Measurements from ENCODE around the gene BMPR1B.

DNA sequence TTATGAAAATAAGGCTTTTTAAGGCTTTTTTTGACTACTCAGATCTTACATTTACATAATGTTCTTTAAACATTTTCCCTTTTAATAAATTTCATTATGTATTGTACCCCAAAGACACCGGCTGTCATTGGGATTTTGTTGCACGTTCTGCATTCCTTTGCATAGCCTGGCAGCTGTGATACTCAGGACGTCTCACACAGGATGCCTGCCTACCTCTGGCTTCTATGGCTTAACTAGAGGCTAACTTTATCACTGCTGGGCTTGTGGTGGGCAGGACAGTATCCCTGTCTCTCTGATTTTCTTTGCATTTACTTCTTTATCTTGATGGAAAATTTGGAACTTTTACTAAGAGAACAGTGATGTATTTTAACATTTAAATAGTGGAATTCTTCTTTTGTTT, 147.8 kb downstream of the BMPR1B start:
- TF ChIP-seq, protein P1, sequence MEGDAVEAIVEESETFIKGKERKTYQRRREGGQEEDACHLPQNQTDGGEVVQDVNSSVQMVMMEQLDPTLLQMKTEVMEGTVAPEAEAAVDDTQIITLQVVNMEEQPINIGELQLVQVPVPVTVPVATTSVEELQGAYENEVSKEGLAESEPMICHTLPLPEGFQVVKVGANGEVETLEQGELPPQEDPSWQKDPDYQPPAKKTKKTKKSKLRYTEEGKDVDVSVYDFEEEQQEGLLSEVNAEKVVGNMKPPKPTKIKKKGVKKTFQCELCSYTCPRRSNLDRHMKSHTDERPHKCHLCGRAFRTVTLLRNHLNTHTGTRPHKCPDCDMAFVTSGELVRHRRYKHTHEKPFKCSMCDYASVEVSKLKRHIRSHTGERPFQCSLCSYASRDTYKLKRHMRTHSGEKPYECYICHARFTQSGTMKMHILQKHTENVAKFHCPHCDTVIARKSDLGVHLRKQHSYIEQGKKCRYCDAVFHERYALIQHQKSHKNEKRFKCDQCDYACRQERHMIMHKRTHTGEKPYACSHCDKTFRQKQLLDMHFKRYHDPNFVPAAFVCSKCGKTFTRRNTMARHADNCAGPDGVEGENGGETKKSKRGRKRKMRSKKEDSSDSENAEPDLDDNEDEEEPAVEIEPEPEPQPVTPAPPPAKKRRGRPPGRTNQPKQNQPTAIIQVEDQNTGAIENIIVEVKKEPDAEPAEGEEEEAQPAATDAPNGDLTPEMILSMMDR (IDR thresholded peaks at IDR 0.05; ENCODE audit: poor library complexity) = no peak
- TF ChIP-seq EZH2 (IDR thresholded peaks at IDR 0.05; ENCODE audit: borderline replicate concordance) (no peak), EZH2phosphoT487 (IDR thresholded peaks at IDR 0.05; ENCODE audit: low read depth, severe bottlenecking, unreplicated experiment) (no peak)

All from hepatocyte (in vitro differentiated cells).